Fibroblast of pulmonary artery (primary cell): ENCODE results near the gene TBCK.
A peak's percentile ranks its signal among the peaks of the same experiment; 100 is the strongest.

ENCODE experiments used
- DNase-seq: peaks from one replicate; pipeline ENCODE4 v3.0.0-alpha.2; 2010; ENCODE audit warnings: low read depth
- H3K4me3 ChIP-seq: replicated peaks from 2 replicates; pipeline ENCODE4 v1.5.1; 2011; ENCODE audit warnings: low read depth, mild to moderate bottlenecking, control low read depth, low read length, moderate library complexity
- CTCF ChIP-seq: IDR thresholded peaks from 2 replicates; pipeline ENCODE4 v1.5.1; 2011; ENCODE audit warnings: mild to moderate bottlenecking, control low read depth, low read length, inconsistent platforms; ENCODE audit errors: missing control alignments

TBCK gene

GRCh38 chr4:106315968-106316772 lies at the start of gene TBCK, which contains the start of gene AIMP1:
Gene TBCK, minus strand, starts transcription at chr4:106316209. Its CDS starts 7,249 bp downstream, at chr4:106308960.
Gene AIMP1, plus strand, starts transcription at chr4:106316550. Its CDS starts 8,460 bp downstream, at chr4:106325010.
- peak within 1 kb of the TSS; percentile 73 for H3K4me3 ChIP-seq
- TF ChIP-seq CTCF: no peak
- DNase-seq: peak; percentile 94

GRCh38 chr4:106365613-106366012 lies 49.6 kb upstream of the TBCK start:
- DNase-seq: peak; percentile 92
- no peak overlapping the region for H3K4me3 ChIP-seq
- TF ChIP-seq CTCF: no peak

- DNase-seq: no peak
- TF ChIP-seq CTCF: no peak
- H3K4me3 ChIP-seq: no peak overlapping the region
Measured at GRCh38 chr4:106364282-106364681, 48.3 kb upstream of the TBCK start.

GRCh38 chr4:106362086-106362825 lies 46.2 kb upstream of the TBCK start:
- no peak for DNase-seq

GRCh38 chr4:106358899-106359298 lies 42.9 kb upstream of the TBCK start:
- TF ChIP-seq CTCF: no peak
- DNase-seq: peak; percentile 57

More at GRCh38 chr4:106362086-106362825, 46.2 kb upstream of the TBCK start:
- no peak overlapping the region for H3K4me3 ChIP-seq
- no peak for TF ChIP-seq CTCF

GRCh38 chr4:106355193-106355592 lies 39.2 kb upstream of the TBCK start:
- TF ChIP-seq CTCF: no peak
- no peak for DNase-seq
- no peak overlapping the region for H3K4me3 ChIP-seq

More at GRCh38 chr4:106358899-106359298, 42.9 kb upstream of the TBCK start:
- no peak overlapping the region for H3K4me3 ChIP-seq
